NK-92 (cell line): ENCODE data around the gene BBS9.

Experiments
- DNase-seq: peaks from one replicate; lab custom pipeline; 2025; ENCODE audit not compliant: unreplicated experiment; lab: John Stamatoyannopoulos, UW

Gene BBS9

GRCh38 chr7:33127085-33127484 lies 2.3 kb upstream of the BBS9 start:
- DNase-seq = no peak

DNA sequence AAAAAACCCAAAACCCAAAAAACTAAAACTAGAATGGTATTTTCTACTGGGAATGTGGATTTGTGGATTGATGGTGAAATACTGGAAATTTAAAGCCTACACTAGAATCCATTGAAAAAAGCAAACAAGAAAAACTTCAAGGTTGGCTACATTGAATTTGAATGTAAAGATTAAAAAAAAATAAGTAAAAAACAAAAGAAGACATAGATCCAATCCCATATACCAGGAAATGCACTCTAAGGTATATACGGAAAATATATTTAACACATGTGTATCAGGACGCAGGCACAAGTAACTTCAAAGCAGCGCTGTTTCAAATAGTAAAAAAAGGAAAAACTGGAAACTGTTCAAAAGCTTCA lies 754 bp upstream of the BBS9 start:
- no peak for DNase-seq

DNA sequence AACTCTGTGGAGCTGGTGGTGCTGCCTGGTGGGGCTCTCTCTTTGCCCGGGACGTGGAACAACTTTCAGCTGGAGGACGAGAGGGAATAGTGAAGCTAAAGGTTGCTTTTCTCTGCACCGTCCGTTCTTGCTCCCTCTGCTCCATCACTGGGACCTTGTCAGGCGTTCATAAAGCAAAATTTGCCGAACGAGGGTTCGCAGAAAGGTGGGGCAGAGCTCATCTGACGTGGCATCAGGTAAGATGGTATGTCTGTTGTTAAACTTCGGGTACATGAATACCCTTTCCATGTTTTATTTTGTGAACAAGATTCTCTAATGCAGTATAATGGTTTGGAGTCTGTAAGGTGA lies 416 bp downstream of the BBS9 start:
- no peak for DNase-seq

- DNase-seq = no peak
Measured at GRCh38 chr7:33130184-33130583, 820 bp downstream of the BBS9 start.

- no peak for DNase-seq
Measured at GRCh38 chr7:33137103-33137502, 7.7 kb downstream of the BBS9 start.

DNA sequence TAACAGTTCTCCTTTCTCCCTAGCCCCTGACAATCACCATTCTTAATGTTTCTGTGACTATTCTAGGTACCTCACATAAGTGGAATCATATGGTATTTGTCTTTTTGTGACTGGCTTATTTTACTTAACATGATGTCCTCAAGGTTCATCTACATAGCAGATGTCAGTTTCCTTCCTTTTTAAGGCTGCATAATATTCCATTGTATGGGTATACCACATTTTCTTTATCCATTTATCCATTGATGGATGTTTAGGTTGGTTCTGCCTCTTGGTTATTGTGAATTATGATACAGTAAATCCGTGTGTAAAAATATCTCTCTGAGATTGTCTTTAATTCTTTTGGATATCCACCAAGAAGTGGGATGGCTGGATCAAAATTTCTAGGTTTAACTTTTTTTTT lies 13.2 kb downstream of the BBS9 start:
- DNase-seq = no peak

GRCh38 chr7:33143996-33144718 lies 14.8 kb downstream of the BBS9 start:
- no peak for DNase-seq

GRCh38 chr7:33145156-33145555 lies 15.8 kb downstream of the BBS9 start:
- no peak for DNase-seq

DNA sequence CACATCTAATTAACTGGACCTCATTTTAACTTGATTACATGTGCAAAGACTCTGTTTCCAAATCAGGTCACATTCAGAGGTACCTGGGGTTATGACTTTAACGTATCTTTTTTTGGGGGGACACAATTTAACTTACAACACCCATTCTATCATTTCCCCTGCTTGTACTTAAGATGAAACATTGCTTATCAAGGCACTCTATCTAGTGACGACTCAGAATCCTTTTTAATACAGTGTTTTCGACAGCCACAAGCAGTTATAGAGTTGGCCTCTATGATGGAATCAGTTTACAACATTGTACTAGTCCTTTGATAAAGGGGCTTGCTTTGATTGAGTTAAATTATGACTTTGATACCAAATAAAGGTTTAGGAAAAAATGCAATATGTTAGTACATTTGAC lies 22.7 kb downstream of the BBS9 start:
- no peak for DNase-seq

- DNase-seq = no peak
Measured at GRCh38 chr7:33155811-33156210, 26.4 kb downstream of the BBS9 start.

- DNase-seq = no peak
Measured at GRCh38 chr7:33156441-33156840, 27.1 kb downstream of the BBS9 start.

- DNase-seq = no peak
Measured at GRCh38 chr7:33157311-33157710, 27.9 kb downstream of the BBS9 start.

- no peak for DNase-seq
Measured at GRCh38 chr7:33157781-33158180, 28.4 kb downstream of the BBS9 start.

GRCh38 chr7:33177876-33178275 lies 48.5 kb downstream of the BBS9 start:
- DNase-seq = no peak

- DNase-seq = no peak
Measured at GRCh38 chr7:33179519-33179918, 50.2 kb downstream of the BBS9 start.

- DNase-seq = no peak
Measured at GRCh38 chr7:33183504-33183903, 54.1 kb downstream of the BBS9 start.

DNA sequence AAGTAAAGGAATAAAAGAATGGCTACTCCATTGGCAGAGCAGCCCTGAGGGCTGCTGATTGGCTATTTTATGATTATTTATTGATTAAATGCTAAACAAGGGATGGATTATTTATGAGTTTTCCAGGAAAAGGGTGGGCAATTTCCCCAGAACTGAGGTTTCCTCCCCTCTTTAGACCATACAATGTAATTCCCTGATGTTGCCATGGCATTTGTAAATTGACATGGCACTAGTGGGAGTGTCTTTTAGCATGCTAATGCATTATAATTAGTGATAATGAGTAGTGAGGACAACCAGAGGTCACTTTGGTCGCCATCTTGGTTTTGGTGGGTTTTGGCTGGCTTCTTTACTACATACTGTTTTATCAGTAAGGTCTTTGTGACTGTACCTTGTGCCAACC lies 55.5 kb downstream of the BBS9 start:
- no peak for DNase-seq

DNA sequence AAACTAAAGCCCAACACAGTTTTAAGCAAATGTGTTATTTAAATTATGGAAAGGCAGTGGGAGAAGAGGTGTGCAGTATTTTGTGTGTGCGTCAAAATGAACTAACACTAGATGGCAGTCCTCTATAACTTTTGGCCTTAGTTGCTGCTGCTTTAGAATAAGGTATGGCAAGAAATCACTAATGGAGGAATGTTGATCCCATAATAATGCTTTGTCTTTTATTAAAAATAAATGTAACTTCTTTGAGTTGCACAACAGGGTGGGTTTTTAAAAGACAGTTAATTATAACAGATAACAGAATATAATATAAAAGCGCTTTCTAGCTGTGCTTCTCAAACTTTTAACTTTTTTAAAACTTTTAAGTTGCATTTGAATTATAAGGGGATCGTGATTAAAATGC lies 56.4 kb downstream of the BBS9 start:
- no peak for DNase-seq

DNA sequence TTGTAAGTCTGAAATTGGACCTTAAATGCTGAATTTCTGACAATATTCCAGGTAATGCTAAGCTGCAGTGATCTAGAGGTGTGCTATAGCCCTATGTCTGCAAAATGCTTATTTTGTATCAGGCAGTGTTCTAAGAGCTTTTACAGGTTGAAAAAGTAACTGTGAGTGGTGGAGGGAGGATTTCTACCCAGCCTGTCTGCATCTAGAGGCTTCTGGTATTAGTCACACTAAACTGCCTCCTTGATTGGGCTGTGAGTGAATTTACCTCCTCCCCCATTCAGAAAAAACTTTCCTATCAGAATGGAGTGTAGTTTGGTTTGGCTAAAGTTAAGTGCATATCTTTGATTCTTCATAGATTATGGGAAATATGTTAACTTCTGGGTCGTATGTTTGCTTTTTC lies 56.8 kb downstream of the BBS9 start:
- DNase-seq = no peak

- no peak for DNase-seq
Measured at GRCh38 chr7:33190688-33191304, 61.4 kb downstream of the BBS9 start.

DNA sequence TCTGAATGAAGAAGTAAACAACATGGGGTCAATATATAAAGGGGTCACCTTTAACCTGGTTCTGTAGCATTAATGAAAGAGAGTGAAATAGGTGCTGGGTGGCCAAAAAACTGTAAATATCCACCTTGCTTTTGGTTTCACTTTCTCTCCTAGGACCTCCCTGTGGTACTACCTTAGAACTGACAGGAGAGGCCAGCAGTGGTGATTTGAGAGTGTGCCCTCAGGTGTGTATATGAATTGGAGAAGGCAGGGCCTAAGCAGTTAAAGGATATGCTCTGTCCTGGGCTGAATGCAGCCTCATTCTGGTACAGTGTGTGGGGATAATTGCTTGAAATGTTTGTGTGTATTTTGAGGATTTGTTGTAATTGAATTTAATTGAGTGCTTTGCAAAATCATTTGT lies 62.0 kb downstream of the BBS9 start:
- DNase-seq = no peak

DNA sequence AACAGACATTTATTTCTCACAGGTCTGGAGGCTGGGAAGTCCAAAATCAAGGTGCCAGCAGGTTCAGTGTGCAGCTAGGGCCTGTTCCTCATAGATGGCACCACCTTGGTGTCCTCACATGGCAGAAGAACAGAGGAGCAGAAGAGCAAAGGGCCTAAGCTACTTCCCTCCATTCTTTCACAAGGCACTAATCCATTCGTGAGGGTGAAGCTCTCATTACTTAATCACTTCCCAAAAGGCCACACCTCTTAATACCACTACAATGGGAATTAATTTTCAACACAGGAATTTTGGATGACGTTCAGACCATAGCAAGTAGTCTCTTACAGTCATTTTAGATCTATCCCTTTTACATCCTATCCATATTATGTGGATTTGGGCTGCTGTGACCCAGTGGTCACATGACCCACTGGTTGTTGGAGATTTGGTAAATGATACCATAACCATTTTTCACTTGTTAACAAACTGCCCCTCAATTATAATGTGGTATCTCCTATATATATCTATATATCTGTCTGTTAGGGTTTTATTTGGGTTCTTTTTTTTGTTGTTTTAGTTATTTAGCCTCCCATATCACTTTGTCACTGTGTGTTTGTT lies 63.4 kb downstream of the BBS9 start:
- DNase-seq = no peak
